ENCODE data around the gene MEIOB.

MEIOB gene

GRCh38 chr16:1859650-1860049, 12.3 kb downstream of the MEIOB start:
- Histone ChIP-seq H3K4me3 (no peak overlapping the region), H3K27ac (no peak overlapping the region)
- TF ChIP-seq CTCF (IDR thresholded peaks at IDR 0.05) = no peak
- no peak for DNase-seq (ENCODE audit: low spot score)

GRCh38 chr16:1858189-1858865, 13.6 kb downstream of the MEIOB start:
- no peak for DNase-seq (ENCODE audit: low spot score)
- TF ChIP-seq CTCF (IDR thresholded peaks at IDR 0.05) = no peak
- H3K4me3 ChIP-seq = no peak overlapping the region
- H3K27ac ChIP-seq = no peak overlapping the region

- no peak for DNase-seq (ENCODE audit: low spot score)
- Histone ChIP-seq H3K4me3 (no peak overlapping the region), H3K27ac (no peak overlapping the region)
- TF ChIP-seq CTCF (IDR thresholded peaks at IDR 0.05) = no peak
Measured at GRCh38 chr16:1857433-1858097, 14.4 kb downstream of the MEIOB start.

- TF ChIP-seq CTCF (IDR thresholded peaks at IDR 0.05) = no peak
- Histone ChIP-seq H3K4me3 (no peak overlapping the region), H3K27ac (no peak overlapping the region)
- DNase-seq (ENCODE audit: low spot score) = no peak
Measured at GRCh38 chr16:1851793-1852192, 20.2 kb downstream of the MEIOB start.

- Histone ChIP-seq H3K4me3 (no peak overlapping the region), H3K27ac (no peak overlapping the region)
- DNase-seq (ENCODE audit: low spot score) = no peak
- TF ChIP-seq CTCF (IDR thresholded peaks at IDR 0.05) = no peak
Measured at GRCh38 chr16:1850981-1851380, 21.0 kb downstream of the MEIOB start.

- no peak for TF ChIP-seq CTCF (IDR thresholded peaks at IDR 0.05)
- H3K4me3 ChIP-seq = no peak overlapping the region
- H3K27ac ChIP-seq = no peak overlapping the region
- no peak for DNase-seq (ENCODE audit: low spot score)
Measured at GRCh38 chr16:1846416-1846815, 25.5 kb downstream of the MEIOB start.

GRCh38 chr16:1845985-1846384, 26.0 kb downstream of the MEIOB start:
- no peak overlapping the region for H3K27ac ChIP-seq
- no peak for TF ChIP-seq CTCF (IDR thresholded peaks at IDR 0.05)
- no peak for DNase-seq (ENCODE audit: low spot score)
- no peak overlapping the region for H3K4me3 ChIP-seq
